Tibial nerve (tissue), 3 donors: ENCODE measurements around the gene TMEM19.

Source experiments
- POLR2A ChIP-seq, 2 donors: fragments of 450-650 bp; IDR thresholded peaks; one replicate each; pipeline ENCODE4 v1.6.1; 2017; ENCODE audit warnings: antibody characterized with exemption in 2 of 2, mild to moderate bottlenecking in 2 of 2, moderate library complexity in 2 of 2
- TF ChIP-seq, protein P1 (sequence below), 5 experiments: fragments of 200-600 bp in 3 of 5; fragments of 450-650 bp in 2 of 5; sonication (generic) in 3 of 5; IDR thresholded peaks; one replicate each; pipeline ENCODE4 v1.5.1; 2016 to 2019; ENCODE audit warnings: antibody characterized with exemption in 5 of 5, mild to moderate bottlenecking in 3 of 5, moderate library complexity in 2 of 5

DNA sequence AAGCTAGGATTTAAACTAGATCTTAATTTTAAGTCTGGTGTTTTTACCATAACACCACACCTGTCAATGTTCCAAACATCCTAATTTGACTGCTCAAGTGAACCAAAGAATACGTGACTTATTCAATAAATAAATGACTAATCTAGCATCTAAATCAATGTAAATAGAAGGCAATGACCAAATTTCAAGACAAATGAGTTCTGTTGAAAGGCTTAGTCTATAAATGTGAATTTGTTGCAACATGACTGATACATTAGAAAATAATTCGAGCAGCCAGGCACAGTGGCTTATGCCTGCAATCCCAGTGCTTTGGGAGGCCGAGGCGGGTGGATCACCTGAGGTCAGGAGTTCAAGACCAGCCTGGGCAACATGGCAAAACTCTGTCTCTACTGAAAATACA, 37.3 kb upstream of the TMEM19 start:
- TF ChIP-seq POLR2A (IDR thresholded peaks at IDR 0.05): no peak
- TF ChIP-seq, protein P1, sequence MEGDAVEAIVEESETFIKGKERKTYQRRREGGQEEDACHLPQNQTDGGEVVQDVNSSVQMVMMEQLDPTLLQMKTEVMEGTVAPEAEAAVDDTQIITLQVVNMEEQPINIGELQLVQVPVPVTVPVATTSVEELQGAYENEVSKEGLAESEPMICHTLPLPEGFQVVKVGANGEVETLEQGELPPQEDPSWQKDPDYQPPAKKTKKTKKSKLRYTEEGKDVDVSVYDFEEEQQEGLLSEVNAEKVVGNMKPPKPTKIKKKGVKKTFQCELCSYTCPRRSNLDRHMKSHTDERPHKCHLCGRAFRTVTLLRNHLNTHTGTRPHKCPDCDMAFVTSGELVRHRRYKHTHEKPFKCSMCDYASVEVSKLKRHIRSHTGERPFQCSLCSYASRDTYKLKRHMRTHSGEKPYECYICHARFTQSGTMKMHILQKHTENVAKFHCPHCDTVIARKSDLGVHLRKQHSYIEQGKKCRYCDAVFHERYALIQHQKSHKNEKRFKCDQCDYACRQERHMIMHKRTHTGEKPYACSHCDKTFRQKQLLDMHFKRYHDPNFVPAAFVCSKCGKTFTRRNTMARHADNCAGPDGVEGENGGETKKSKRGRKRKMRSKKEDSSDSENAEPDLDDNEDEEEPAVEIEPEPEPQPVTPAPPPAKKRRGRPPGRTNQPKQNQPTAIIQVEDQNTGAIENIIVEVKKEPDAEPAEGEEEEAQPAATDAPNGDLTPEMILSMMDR (IDR thresholded peaks at IDR 0.05): no peak
